HG02973 (cell line): Measurements from ENCODE around the gene ERICH6.

ENCODE experiments used
- ATAC-seq: cut with Tn5 transposase; IDR thresholded peaks from one replicate; pipeline ENCODE4 v1.9.1; 2021; ENCODE audit warnings: moderate library complexity; ENCODE audit not compliant: unreplicated experiment

ERICH6 gene

DNA sequence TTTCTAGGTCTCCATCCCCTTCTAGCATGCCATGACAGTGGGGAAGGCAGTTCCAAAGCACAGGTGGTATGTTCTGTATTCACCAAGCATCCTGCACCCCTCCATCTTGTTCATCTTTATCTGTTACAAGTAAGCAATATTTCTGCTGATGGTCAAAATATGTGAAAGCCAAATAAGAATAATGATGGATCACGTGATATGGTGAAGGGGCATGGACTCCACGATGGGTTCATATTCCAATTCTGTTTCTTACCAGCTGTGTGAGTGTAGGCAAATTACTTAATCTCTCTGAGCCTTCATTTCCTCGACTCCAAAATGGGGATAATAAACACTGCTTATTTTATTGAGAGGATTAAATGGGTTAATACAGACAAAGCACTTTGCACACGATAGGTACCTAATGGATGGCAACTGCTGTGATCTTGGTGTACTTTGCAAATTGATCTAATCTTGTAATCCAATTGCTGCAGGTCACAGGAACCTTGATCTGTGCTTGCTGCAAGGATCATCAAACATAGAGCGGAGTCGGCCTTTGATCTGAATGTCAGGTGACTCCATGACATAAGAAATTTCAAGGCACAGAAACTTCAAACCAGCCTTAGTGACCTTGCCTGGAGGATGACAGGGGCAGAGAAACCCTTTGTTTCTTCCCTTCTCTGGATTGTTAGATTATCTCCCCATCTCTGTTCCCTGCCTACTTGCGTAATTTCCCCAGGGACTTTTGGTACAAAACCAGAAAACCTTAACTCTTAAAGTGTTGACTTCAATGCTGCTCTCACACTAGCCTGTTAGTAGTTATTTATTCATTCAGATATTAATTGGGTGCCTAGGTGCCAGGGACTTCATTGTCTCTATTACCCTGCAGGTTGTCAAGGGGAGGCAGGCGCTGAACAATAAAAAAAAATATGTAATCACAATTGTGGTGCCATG is 33.4 kb upstream of the ERICH6 start:
- no peak for ATAC-seq

DNA sequence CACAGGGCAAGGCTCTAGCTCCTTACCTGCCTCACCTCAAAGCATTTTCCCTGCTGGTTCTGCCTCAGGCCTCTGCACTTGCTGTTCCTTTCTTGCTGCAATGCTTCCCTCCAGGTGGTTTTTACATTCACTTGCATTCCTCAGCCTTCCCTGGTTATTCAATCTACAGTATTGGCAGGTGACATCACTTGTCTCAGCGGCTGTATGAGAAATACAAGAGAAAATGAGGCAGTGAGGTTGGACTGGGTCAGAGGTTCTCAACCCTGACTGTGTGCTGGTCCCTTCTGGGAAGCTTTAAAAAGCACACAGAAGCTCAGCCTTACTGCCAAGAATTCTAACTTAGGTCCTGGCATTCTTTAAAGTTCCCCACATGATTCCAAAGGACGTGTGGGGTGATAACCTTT is 32.6 kb upstream of the ERICH6 start:
- no peak for ATAC-seq

DNA sequence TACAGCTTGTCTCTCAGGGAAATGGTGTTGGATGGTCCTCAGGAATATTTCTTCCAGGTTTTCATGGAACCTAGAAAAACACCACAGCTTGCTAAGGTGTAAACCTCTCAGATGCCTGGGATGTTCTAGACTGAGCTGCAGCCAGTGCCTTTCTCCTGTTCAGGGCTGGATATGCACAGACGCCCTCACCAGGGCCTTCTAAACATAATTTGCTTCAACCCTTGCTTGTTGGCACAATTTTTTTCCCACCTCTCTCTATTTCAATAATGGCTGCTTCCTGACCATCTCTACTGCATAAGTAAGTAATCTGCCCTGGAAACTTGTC is 31.0 kb upstream of the ERICH6 start:
- ATAC-seq, result no peak

DNA sequence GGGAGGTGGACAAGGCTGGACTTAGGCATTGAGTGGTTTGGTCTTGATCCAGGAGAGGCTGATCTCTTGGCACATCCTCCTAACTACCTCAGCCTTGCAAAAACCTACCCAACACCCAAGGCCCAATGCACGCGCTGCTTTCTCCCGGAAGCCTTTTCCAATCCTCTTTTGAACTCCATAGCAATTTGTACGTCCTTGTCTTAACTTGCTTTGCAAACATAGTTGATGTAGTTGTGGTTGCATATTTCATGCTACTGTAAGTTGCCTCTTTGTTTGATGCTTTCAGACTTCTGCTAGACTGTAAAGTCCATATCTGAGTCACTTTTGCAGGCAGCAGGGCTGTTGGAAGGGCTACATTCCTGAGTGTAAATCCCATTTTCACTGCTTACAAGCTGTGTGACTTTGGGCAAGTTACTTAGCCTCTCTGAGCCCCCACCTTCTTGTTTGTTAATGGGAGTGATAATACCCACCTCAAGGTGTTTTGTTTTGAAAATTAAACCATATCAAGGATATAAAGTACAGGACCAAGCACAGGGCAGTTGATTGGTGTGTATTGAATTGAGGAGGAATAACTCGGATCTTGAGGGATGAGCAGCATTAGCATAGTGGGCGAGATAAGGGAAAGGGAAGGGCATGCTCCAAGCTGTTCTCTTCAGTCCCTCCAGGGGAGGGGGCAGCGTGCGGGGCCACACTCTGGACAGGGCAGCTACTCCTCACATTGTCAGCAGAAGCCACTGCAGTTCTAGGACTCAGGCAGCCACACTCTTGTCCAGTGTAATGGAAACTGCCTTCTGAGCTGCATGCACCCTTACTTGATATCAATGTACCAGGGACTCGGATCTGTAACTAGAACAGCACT is 30.4 kb upstream of the ERICH6 start:
- ATAC-seq, result no peak

DNA sequence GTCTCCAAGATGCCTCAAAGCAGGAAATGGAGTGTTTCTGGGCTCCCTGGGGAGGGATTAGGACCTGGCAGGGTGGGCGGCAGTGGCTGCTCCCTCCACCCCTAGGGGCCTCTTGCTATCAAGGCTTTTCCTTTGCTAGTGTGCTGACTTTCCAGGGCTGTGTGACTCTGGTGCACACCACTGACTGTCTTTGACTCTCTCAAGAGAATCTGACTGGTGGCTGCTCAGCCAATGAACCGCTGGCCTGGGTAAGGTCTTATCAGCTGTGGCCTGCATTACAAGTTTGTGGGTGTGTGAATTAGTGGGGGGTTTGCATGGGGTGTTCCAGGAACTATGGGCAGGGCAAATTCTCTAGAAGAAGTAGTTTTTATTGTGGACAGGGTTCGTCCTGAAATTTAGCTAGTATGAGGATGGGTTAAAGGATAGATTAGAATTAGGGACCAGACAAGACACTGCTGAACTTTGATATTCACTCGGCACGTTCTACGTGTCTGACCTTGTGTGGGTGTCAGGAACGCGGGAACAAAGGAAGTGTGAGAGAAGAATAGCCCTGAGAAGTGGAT is 29.7 kb upstream of the ERICH6 start:
- ATAC-seq, result no peak

DNA sequence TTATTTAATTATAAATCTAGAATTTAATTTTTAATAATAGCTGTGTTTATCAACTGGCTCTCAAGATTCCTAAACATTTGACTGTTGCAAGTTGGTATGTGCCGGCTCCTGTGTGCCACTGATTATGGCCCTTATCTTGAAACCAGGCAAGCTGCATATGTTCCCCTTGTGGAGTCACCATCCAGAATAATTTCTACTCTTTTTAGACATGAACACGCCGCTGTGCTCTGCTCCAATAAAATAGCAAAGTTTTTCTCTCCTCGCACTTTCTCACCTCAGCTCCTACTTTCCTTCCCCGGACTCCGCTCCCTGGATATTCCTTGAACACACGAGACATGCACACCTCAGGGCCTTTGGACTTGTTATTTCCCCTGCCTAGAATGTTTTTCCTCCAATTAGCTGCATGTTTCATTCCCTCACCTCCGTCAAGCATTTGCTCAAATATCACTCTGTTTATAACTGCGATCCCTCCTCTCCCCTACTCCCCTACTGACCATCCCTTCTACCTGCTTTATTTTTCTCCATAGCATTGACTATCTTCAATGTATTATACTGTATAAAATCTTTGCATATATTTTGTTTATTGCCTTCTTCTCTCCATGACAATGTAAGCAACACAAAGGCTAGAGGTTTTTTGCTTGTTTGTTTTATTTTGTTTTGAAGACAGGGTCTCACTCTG is 26.1 kb upstream of the ERICH6 start:
- ATAC-seq, result no peak

DNA sequence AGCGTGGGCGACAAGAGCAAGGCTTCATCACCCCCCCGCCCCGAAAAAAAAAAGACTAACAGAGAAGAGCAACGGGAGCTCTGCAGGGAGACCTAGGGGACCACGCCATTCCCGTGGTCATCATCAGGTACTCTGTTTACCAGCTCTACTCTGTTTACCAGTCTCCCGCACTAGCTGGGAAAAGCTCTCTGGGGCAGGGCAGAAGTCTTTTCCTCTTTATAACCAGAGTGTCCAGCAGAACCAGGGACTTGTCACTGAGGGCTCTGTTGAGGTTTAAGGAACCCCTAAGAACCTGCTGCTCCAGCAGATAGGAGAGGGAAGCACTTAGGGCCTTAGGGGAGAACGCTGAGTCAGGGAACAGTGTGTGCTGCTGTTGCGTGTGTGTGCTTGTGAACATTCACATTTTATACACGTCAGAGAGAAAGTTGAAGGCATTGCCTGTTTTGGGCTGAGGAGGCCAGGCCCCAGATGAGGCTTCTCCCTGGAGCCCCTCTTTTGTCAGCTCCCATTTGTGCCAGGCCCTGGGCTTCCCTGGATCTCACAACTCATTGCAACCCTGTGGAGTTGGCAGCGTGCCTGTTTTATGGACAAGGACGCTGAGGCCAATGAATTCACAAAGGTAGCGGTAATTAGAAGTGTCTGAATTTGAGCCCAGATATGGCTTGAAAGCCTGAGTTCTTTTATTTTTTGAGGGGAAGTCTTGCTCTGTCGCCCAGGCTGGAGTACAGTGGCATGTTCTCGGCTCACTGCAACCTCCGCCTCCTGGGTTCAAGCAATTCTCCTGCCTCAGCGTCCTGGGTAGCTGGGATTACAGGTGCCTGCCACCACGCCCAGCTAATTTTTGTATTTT is 24.2 kb upstream of the ERICH6 start:
- ATAC-seq, result no peak

DNA sequence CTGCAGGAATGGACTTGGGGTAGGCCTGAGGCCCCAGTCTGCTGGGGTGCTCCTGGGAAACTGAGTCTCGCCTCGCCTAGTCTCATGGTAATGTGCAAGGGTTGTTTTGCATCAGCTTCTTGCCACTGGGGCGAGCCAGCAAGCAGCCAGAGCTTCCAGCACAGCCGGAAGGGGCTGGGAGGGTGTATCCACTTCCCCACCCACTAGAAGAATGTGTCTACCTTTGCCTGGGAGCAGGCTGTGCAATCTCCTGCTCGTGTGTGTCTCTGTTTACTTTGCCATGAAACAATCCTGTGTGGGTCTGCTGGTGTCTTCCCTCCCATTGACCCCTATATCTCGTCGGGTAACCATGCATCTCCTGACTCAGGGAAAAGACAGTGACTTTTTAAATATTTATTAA is 21.8 kb upstream of the ERICH6 start:
- no peak for ATAC-seq

DNA sequence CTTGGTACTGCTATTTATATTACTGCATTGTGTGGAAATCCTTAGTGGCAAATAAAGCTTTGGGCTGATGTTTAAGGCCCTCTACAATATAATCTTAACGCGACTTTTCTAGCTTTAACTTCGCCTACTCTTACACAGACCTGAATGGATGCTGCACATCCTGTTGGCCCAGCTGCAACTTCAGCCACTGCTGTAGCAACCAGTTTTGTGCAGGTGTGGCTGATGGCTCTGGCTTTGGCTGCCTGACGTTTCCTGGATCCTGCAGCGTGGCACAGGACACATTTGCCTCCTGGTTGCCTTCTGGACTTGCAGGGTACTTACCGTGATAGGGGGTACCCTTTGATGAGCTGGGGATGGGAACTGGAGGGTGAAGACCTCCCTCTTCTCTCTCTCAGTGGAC is 20.2 kb upstream of the ERICH6 start:
- no peak for ATAC-seq

DNA sequence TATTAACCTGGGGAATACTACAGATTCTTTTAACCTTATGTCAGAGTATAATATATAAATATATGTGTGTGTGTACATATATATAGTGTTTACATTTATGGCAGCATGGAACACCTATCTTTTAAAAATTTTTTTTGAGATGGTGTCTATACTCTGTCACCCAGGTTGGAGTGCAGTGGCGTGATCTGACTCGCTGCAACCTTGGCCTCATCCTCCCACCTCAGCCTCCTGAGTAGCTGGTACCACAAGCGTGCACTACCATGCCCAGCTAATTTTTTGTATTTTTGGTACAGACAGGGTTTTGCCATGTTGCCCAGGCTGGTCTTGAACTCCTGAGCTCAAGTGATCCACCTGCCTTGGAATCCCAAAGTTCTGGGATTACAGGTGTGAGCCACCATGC is 18.5 kb upstream of the ERICH6 start:
- ATAC-seq, result no peak

DNA sequence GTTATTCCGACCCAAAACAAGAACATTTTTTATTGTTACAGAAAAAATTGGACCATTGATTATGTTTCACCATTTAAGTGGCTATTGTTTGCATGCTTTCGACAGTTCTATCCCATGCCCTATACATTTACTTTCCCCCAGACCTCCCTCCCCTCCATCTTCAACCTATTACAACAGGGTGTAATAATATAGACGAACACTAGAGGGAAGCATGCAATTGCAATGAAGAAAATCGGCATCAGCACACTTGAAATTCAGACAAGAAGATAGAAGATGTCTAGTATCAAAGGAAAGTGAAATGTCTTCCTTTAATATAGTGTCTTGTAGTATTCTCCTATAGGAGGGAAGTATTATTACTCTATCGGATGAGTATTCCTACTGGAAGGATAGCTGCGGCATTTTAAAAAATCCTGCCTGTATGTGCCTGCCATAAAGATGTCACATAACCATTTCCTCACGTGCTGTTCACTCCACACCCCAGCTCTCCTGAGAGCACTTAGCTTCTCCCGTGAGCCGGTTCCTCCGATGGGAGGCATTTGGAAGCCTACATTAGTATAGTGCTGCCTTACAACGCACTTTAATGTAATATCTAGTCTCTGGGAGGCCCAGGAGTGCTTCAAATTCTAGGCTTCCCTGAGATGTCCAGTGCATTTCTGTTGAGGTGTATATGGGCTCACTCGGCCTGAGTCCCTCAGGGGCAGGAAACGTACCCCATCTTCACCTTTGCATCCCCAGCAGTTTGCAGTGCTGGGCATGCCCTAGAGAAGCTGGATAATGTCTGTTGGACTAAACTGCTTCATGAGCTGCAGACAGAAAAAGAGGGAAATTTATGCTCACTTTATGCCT is 17.8 kb upstream of the ERICH6 start:
- ATAC-seq, result peak; percentile 55

DNA sequence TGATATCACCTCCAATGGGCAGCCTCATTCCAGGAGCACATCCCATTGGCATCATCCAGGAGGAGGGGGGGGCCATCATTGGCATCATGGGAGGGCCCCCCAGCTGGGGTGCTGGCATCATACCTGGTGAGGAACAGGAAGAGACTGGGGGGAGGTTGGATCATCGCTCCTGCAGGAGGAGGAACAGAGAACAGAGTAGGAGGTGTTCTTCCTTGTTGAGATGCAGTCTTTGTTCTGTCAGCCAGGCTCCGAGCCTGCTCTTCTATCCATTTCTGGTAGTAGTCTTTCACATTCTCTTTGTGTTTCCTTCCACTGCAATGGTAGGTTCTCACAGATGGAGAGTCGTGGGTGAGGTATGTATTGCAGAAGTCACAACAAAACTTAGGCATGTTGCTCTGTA is 16.7 kb upstream of the ERICH6 start:
- ATAC-seq, result no peak

DNA sequence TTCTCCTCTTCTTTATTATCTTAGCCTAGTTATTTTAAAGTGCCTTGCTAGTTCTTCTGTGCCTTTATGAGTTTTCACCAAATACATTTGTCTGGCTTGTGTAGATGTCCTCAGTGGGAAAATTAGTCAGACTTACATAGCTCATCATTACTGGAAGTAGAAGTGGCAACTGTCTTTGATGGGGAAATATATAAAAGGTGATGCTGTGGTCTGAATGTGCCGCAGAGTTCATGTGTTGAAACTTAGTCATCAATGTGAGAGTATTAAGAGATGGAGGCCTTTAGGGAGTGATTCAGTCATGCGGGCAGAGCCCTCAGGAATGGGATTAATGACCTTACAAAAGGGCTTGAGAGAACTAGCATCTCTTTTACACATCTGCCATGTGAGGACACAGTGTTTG is 6.4 kb upstream of the ERICH6 start:
- no peak for ATAC-seq

DNA sequence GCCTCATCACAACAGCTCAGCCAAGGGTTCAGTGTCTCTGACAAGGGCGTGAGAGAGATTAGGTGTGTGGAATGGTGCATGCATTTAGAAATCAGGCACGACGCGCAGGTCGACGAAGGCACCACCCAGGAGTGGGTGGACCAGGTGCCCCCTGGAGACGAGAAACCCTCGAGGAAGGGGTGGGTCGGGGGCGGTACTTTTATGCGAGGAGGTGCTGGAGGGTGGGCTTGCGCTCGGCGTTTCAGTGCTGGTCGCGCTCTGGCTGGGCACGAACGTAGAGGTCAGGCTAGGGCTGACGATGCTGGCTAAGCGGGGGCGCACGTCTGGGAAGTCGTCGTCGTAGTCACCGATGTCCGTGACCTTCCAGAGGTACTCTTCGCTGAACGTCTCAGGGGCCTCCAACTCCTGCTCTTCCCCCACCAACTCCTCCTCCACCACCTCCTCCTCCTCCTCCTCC is 393 bp downstream of the ERICH6 start:
- ATAC-seq, result peak; percentile 28

DNA sequence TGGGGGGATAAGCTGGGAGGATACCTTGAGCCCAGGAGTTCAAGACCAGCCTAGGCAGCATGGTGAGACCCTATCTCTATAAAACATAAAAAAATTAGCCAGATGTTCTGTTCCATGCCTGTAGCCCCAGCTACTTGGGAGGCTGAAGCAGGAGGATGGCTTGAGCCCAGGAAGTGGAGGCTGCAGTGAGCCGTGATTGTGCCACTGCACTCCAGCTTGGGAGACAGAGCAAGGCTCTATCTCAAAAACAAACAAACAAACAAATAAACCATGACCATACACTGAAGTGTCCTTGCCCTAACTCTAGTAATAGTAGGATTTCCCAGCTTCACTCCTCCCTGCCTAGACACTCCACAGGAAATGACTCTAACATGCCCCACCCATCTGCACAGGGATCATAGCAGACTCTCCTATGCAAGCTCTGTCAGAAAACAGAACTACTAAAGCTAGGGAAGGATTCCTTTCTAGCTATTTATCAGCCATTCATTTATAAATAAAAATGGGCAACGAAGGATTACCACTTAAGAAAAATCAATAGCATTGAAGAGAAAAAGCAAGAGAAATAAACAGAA is 4.6 kb downstream of the ERICH6 start:
- no peak for ATAC-seq

DNA sequence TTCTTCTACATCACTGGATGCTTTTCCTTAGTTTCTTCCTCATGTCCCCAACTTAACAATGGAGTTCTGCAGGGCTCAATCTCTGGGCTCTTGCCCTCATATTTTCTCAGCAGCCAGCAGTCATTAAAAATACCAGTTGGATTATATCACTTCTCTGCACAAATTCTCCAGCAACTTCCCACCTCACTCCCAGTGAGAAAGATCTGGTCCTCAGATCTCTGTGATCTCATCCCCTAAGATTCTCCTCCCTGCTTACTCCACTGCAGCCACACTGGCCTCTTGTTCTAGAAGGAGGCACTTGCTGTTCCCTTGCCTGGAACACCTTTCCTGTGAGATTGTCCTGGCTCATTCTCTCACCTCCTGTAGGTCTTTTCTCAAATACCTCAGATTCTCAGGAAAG is 6.1 kb downstream of the ERICH6 start:
- no peak for ATAC-seq

DNA sequence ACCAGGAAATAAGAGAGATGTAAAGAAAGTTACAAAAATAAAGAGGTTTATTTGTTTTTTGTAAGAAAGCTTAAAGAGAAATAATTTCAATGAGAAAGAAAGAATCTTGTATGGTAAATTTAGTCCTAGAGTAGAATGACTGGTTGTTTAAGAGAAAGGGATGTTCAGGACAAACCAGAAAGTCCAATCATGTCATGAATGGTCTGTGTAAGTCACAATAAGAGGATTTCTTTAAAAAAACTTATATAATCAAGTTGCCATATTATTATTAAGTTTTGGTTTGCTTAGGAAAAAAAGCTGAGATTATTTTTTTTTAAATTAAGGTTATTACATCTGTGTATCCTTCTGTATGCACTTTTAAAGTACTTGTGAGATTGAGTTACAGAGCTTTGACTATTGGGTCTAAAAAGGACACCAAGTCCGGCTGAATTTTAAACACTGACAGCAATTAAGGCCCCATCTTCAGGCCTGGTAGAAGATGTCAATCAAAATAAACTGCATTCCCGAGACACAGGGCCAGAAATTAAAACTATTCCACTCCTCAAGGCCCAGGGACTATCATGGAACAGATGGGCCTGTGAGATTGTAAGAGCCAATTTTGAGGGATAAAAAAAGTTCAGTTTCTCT is 12.2 kb downstream of the ERICH6 start:
- ATAC-seq, result no peak

DNA sequence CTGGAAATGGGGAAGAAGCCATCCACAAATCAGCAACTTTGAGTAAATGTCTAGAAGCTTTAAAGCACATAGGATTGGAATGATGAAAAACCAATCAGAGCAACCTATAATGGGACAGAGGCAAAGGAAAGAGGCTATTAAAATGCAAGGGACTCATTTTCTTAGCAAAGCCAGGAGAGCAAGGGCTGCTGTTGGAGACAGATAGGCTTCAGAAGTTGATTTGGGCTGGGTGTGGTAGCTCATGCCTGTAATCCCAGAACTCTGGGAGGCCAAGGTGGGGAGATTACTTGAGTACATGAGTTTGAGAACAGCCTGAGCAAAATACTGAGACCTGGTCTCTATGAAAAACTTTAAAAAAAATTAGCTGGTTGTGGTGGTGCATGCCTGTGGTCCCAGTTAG is 16.1 kb downstream of the ERICH6 start:
- no peak for ATAC-seq

DNA sequence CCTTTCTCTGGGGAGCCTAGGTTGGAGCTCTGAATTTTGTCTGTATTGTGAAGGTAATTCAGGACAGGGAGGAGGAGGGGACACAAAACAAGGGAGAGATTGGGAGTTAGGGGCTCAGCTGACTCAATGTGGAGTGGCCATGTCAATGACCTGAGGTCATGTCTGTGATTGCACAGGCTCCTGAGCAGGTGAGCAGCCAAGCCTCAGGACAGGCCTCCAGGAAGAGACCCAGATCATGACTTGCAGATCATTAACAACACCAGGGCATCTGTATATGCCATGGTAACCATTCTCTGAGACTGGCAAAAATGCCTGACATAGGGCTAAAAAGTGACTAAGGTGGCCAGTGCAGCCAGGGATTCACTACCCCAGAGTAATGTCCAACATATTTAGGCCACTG is 20.9 kb downstream of the ERICH6 start:
- no peak for ATAC-seq
